Measurements from ENCODE around the gene ABCC3. TPM values are rescaled to one million over a fixed set of nuclear protein-coding genes. Genes with fewer than 3 reads are reported as not detected.

The ABCC3 gene
- total RNA-seq, 1 donor, result 18.1 TPM

GRCh38 chr17:50614471-50615051, 20.1 kb upstream of the ABCC3 start:
- Histone ChIP-seq H3K27me3 (ENCODE audit: insufficient read depth, low read length) (no peaks in the 10 kb centered on the region), H3K9me3 (ENCODE audit: low read depth, low read length) (no peaks in the 10 kb centered on the region), H3K4me3 (ENCODE audit: low read length) (no peak overlapping the region), H3K4me1 (ENCODE audit: insufficient read depth, low read length) (peaks cover 13% of the 10 kb centered on the region)

- H3K9me3 ChIP-seq (ENCODE audit: low read depth, low read length), result no peaks in the 10 kb centered on the region
- peaks cover 16% of the 10 kb centered on the region for H3K4me1 ChIP-seq (ENCODE audit: insufficient read depth, low read length)
- H3K27me3 ChIP-seq (ENCODE audit: insufficient read depth, low read length), result no peaks in the 10 kb centered on the region
- H3K4me3 ChIP-seq (ENCODE audit: low read length), result no peak overlapping the region
These were observed 18.9 kb upstream of the ABCC3 start for GRCh38 chr17:50615828-50616227.

GRCh38 chr17:50618300-50618699, 16.4 kb upstream of the ABCC3 start:
- Histone ChIP-seq H3K27me3 (ENCODE audit: insufficient read depth, low read length) (no peaks in the 10 kb centered on the region), H3K9me3 (ENCODE audit: low read depth, low read length) (no peaks in the 10 kb centered on the region)

GRCh38 chr17:50618941-50619340, 15.7 kb upstream of the ABCC3 start:
- Histone ChIP-seq H3K4me1 (ENCODE audit: insufficient read depth, low read length) (peaks cover 22% of the 10 kb centered on the region), H3K27me3 (ENCODE audit: insufficient read depth, low read length) (no peaks in the 10 kb centered on the region), H3K4me3 (ENCODE audit: low read length) (no peak overlapping the region), H3K9me3 (ENCODE audit: low read depth, low read length) (no peaks in the 10 kb centered on the region)

More at GRCh38 chr17:50618300-50618699, 16.4 kb upstream of the ABCC3 start:
- H3K4me3 ChIP-seq (ENCODE audit: low read length), result no peak overlapping the region
- peaks cover 22% of the 10 kb centered on the region for H3K4me1 ChIP-seq (ENCODE audit: insufficient read depth, low read length)

GRCh38 chr17:50619489-50619888, 15.2 kb upstream of the ABCC3 start:
- peaks cover 22% of the 10 kb centered on the region for H3K4me1 ChIP-seq (ENCODE audit: insufficient read depth, low read length)
- H3K27me3 ChIP-seq (ENCODE audit: insufficient read depth, low read length), result no peaks in the 10 kb centered on the region
- H3K4me3 ChIP-seq (ENCODE audit: low read length), result no peak overlapping the region
- no peaks in the 10 kb centered on the region for H3K9me3 ChIP-seq (ENCODE audit: low read depth, low read length)

GRCh38 chr17:50620237-50620636, 14.4 kb upstream of the ABCC3 start:
- Histone ChIP-seq H3K4me3 (ENCODE audit: low read length) (no peak overlapping the region), H3K4me1 (ENCODE audit: insufficient read depth, low read length) (peaks cover 22% of the 10 kb centered on the region), H3K27me3 (ENCODE audit: insufficient read depth, low read length) (no peaks in the 10 kb centered on the region), H3K9me3 (ENCODE audit: low read depth, low read length) (no peaks in the 10 kb centered on the region)

- no peaks in the 10 kb centered on the region for H3K9me3 ChIP-seq (ENCODE audit: low read depth, low read length)
- H3K27me3 ChIP-seq (ENCODE audit: insufficient read depth, low read length), result no peaks in the 10 kb centered on the region
- peaks cover 22% of the 10 kb centered on the region for H3K4me1 ChIP-seq (ENCODE audit: insufficient read depth, low read length)
- no peak overlapping the region for H3K4me3 ChIP-seq (ENCODE audit: low read length)
These were observed 13.8 kb upstream of the ABCC3 start for GRCh38 chr17:50620858-50621257.

- Histone ChIP-seq H3K9me3 (ENCODE audit: low read depth, low read length) (no peaks in the 10 kb centered on the region), H3K4me1 (ENCODE audit: insufficient read depth, low read length) (peaks cover 22% of the 10 kb centered on the region), H3K27me3 (ENCODE audit: insufficient read depth, low read length) (no peaks in the 10 kb centered on the region), H3K4me3 (ENCODE audit: low read length) (no peak overlapping the region)
These were observed 13.1 kb upstream of the ABCC3 start for GRCh38 chr17:50621574-50622031.

- H3K4me3 ChIP-seq (ENCODE audit: low read length), result no peak overlapping the region
- peaks cover 6% of the 10 kb centered on the region for H3K27me3 ChIP-seq (ENCODE audit: insufficient read depth, low read length)
- no peaks in the 10 kb centered on the region for H3K9me3 ChIP-seq (ENCODE audit: low read depth, low read length)
- H3K4me1 ChIP-seq (ENCODE audit: insufficient read depth, low read length), result peaks cover 11% of the 10 kb centered on the region
These were observed 10.3 kb upstream of the ABCC3 start for GRCh38 chr17:50624321-50624934.

- peaks cover 6% of the 10 kb centered on the region for H3K4me1 ChIP-seq (ENCODE audit: insufficient read depth, low read length)
- H3K27me3 ChIP-seq (ENCODE audit: insufficient read depth, low read length), result peaks cover 6% of the 10 kb centered on the region
- no peaks in the 10 kb centered on the region for H3K9me3 ChIP-seq (ENCODE audit: low read depth, low read length)
- H3K4me3 ChIP-seq (ENCODE audit: low read length), result no peak overlapping the region
These were observed 9.4 kb upstream of the ABCC3 start for GRCh38 chr17:50625032-50625871.

- H3K27me3 ChIP-seq (ENCODE audit: insufficient read depth, low read length), result peaks cover 9% of the 10 kb centered on the region
These were observed 8.6 kb upstream of the ABCC3 start for GRCh38 chr17:50626037-50626574.

GRCh38 chr17:50627036-50627781, 7.5 kb upstream of the ABCC3 start:
- peaks cover 10% of the 10 kb centered on the region for H3K27me3 ChIP-seq (ENCODE audit: insufficient read depth, low read length)
- H3K4me1 ChIP-seq (ENCODE audit: insufficient read depth, low read length), result no peaks in the 10 kb centered on the region
- H3K9me3 ChIP-seq (ENCODE audit: low read depth, low read length), result no peaks in the 10 kb centered on the region
- no peak overlapping the region for H3K4me3 ChIP-seq (ENCODE audit: low read length)

More at GRCh38 chr17:50626037-50626574, 8.6 kb upstream of the ABCC3 start:
- Histone ChIP-seq H3K4me3 (ENCODE audit: low read length) (no peak overlapping the region), H3K4me1 (ENCODE audit: insufficient read depth, low read length) (peaks cover 5% of the 10 kb centered on the region), H3K9me3 (ENCODE audit: low read depth, low read length) (no peaks in the 10 kb centered on the region)

GRCh38 chr17:50627782-50628601, 6.7 kb upstream of the ABCC3 start:
- Histone ChIP-seq H3K4me3 (ENCODE audit: low read length) (no peak overlapping the region), H3K9me3 (ENCODE audit: low read depth, low read length) (no peaks in the 10 kb centered on the region), H3K27me3 (ENCODE audit: insufficient read depth, low read length) (peaks cover 18% of the 10 kb centered on the region), H3K4me1 (ENCODE audit: insufficient read depth, low read length) (no peaks in the 10 kb centered on the region)

- Histone ChIP-seq H3K4me3 (ENCODE audit: low read length) (no peak overlapping the region), H3K9me3 (ENCODE audit: low read depth, low read length) (no peaks in the 10 kb centered on the region), H3K27me3 (ENCODE audit: insufficient read depth, low read length) (peaks cover 34% of the 10 kb centered on the region), H3K4me1 (ENCODE audit: insufficient read depth, low read length) (peaks cover 8% of the 10 kb centered on the region)
These were observed 4.8 kb upstream of the ABCC3 start for GRCh38 chr17:50629902-50630301.
